Body of pancreas (tissue), 4 donors: ENCODE results near the gene TSPAN14. TPM values are rescaled to one million over a fixed set of nuclear protein-coding genes. Genes with fewer than 3 reads are reported as not detected.

ENCODE experiments used
- ATAC-seq: fragments of 150-250 bp; one replicate; pipeline ENCODE4 v1.9.1; 2016
- DNase-seq, 4 donors: peaks; one replicate each; pipeline ENCODE4 v3.0.0-alpha.2; 2019
- H3K27ac ChIP-seq, 4 donors: fragments of 200-600 bp; sonication (generic); 1 replicate in 3 of 4; 2 replicates in 1 of 4; pipeline versions ENCODE4 v1.5.1 to v1.6.1; 2016 to 2019; ENCODE audit warnings: mild to moderate bottlenecking in 1 of 4, mixed read lengths in 1 of 4, moderate library complexity in 1 of 4
- H3K27me3 ChIP-seq, 2 donors: fragments of 200-600 bp; sonication (generic); one replicate each; pipeline ENCODE4 v1.6.0; 2016; ENCODE audit warnings: mild to moderate bottlenecking in 1 of 2
- H3K36me3 ChIP-seq, 2 donors: fragments of 200-600 bp; sonication (generic); replicated peaks in 1 of 2; 2 replicates each; pipeline ENCODE4 v1.5.1; 2016; ENCODE audit warnings: low read depth in 2 of 2; ENCODE audit not compliant: insufficient read depth in 1 of 2
- H3K4me1 ChIP-seq: fragments of 200-600 bp; sonication (generic); one replicate; pipeline ENCODE4 v1.6.0; 2016
- H3K4me3 ChIP-seq, 2 donors: fragments of 200-600 bp; sonication (generic); 1 replicate in 1 of 2; 2 replicates in 1 of 2; pipeline ENCODE4 v1.5.1; 2016 to 2019
- H3K9me3 ChIP-seq, 3 donors: fragments of 200-600 bp; sonication (generic); 1 replicate in 2 of 3; 2 replicates in 1 of 3; pipeline ENCODE4 v1.5.1; 2016
- POLR2A ChIP-seq, 3 donors: fragments of 450-650 bp; IDR thresholded peaks; one replicate each; pipeline ENCODE4 v1.6.1; 2016; ENCODE audit warnings: antibody characterized with exemption in 3 of 3, mild to moderate bottlenecking in 2 of 3
- WGBS, 2 donors: methylation state at CpG; one replicate each; pipeline ENCODE4 v1.1.5; 2017; 5-methylcytosine and 5-hydroxymethylcytosine counted together
- intact Hi-C: fragments of 100-400 bp; cut with DNase I; formaldehyde crosslinking; loops from one replicate; pipeline ENCODE4 v1.15.1; 2023
- total RNA-seq, 2 donors: library from RNA; depleted of rRNA; stranded (reverse); fragments of >200 nt; gene quantifications; one replicate each; pipeline ENCODE4 v1.1.0, GENCODE V29; 2016
- TF ChIP-seq, protein P1 (sequence below), 7 experiments: fragments of 450-650 bp in 4 of 7; fragments of 200-600 bp in 3 of 7; sonication (generic) in 3 of 7; IDR thresholded peaks; one replicate each; pipeline ENCODE4 v1.5.1; 2016 to 2019; ENCODE audit warnings: antibody characterized with exemption in 7 of 7

Gene TSPAN14
- total RNA-seq, 2 donors from 2014 or later: 22.3 to 63.0 TPM

DNA sequence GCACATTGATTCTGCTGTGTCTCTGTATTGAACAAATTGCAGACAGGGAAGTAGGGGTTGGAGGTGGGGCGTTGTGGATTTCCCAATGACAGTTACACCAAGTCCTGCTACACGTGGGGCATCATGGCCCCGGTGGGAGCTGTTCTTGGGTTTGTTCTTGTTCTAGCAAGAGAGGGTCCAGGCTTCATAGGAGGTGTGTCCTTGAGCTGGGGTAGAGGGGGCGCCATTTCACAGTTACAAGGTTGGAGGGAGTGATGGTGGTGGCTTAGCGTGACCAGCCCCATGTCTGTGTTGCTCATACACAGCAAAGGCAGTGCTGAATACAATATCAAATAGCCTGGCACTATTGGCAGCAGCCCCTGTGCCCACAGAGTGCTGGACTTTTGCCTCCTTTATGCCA, 99.3 kb downstream of the TSPAN14 start:
- WGBS, 2 donors: 83 to 86% methylated on average over 5 of the region's 5 CpGs
- intact Hi-C loops: no loop called here
- ATAC-seq: no peak

DNA sequence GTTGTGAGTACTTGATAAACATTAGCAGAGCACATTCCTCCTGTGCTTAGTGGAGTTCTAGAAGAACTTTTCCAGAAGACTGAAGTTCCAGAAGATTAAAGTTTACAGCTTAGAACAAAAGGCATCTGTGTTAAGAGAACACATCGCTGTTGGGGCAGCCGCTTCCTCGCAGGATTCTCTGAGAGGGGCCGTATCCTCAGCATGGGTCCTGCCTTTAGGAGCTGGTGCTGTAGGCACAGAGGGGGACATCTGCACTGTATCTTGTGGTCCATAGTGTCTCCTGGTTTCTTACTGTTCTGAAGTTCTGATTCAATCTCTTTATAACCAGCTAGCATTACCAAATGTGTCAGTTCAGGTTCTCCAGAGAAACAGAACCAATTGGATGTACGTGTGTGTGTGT, 99.9 kb downstream of the TSPAN14 start:
- intact Hi-C loops: no loop called here
- ATAC-seq: no peak
- TF ChIP-seq, protein P1, sequence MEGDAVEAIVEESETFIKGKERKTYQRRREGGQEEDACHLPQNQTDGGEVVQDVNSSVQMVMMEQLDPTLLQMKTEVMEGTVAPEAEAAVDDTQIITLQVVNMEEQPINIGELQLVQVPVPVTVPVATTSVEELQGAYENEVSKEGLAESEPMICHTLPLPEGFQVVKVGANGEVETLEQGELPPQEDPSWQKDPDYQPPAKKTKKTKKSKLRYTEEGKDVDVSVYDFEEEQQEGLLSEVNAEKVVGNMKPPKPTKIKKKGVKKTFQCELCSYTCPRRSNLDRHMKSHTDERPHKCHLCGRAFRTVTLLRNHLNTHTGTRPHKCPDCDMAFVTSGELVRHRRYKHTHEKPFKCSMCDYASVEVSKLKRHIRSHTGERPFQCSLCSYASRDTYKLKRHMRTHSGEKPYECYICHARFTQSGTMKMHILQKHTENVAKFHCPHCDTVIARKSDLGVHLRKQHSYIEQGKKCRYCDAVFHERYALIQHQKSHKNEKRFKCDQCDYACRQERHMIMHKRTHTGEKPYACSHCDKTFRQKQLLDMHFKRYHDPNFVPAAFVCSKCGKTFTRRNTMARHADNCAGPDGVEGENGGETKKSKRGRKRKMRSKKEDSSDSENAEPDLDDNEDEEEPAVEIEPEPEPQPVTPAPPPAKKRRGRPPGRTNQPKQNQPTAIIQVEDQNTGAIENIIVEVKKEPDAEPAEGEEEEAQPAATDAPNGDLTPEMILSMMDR (IDR thresholded peaks at IDR 0.05): no peak
- TF ChIP-seq POLR2A (IDR thresholded peaks at IDR 0.05): no peak
- no peaks in the 10 kb centered on the region for H3K9me3 ChIP-seq
- DNase-seq: no peak
- WGBS, 2 donors: 88 to 93% methylated on average over 5 of the region's 5 CpGs
- peaks cover 14% of the 10 kb centered on the region for H3K4me1 ChIP-seq
- H3K27ac ChIP-seq: no peak overlapping the region
- no peak overlapping the region for H3K4me3 ChIP-seq
- no peaks in the 10 kb centered on the region for H3K27me3 ChIP-seq
- no peaks in the 10 kb centered on the region for H3K36me3 ChIP-seq

More for the DNA sequence above, 99.3 kb downstream of the TSPAN14 start:
- peaks cover 14% of the 10 kb centered on the region for H3K4me1 ChIP-seq
- no peaks in the 10 kb centered on the region for H3K27me3 ChIP-seq
- no peaks in the 10 kb centered on the region for H3K36me3 ChIP-seq
- no peak for TF ChIP-seq POLR2A (IDR thresholded peaks at IDR 0.05)
- TF ChIP-seq, protein P1 (IDR thresholded peaks at IDR 0.05): no peak
- no peak overlapping the region for H3K27ac ChIP-seq
- H3K9me3 ChIP-seq: no peaks in the 10 kb centered on the region
- DNase-seq: no peak
- H3K4me3 ChIP-seq: no peak overlapping the region

- H3K27ac ChIP-seq: no peak overlapping the region
- no peak for ATAC-seq
- peaks cover 14% of the 10 kb centered on the region for H3K4me1 ChIP-seq
- no peak overlapping the region for H3K4me3 ChIP-seq
- intact Hi-C loops: no loop called here
- no peaks in the 10 kb centered on the region for H3K9me3 ChIP-seq
- no peaks in the 10 kb centered on the region for H3K27me3 ChIP-seq
- no peak for DNase-seq
- 53 to 62% methylated on average over 5 of the region's 5 CpGs for WGBS, 2 donors
- no peaks in the 10 kb centered on the region for H3K36me3 ChIP-seq
- no peak for TF ChIP-seq POLR2A (IDR thresholded peaks at IDR 0.05)
Observed at GRCh38 chr10:80555415-80555814, 101.3 kb downstream of the TSPAN14 start.

DNA sequence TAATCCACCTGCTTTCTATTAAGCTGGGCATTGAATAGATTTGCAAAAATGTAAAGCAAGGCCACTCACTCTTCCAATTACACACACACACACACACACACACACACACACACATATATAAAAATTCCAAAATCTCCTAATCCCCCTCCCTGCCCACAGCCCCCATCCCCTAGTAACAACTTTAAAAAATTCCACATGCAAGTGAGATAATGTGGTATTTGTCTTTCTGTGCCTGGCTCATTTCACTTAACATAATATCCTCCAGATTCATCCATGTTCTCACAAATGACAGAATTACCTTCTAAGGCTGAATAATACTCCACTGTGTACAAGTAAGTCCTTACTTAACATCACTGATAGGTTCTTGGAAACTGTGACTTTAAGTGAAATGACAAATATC, 107.8 kb downstream of the TSPAN14 start:
- Histone ChIP-seq H3K9me3 (no peaks in the 10 kb centered on the region), H3K36me3 (no peaks in the 10 kb centered on the region), H3K4me3 (no peak overlapping the region), H3K4me1 (no peaks in the 10 kb centered on the region), H3K27ac (no peak overlapping the region), H3K27me3 (no peaks in the 10 kb centered on the region)
- ATAC-seq (no peak), DNase-seq (no peak)
- intact Hi-C loops: no loop called here
- TF ChIP-seq POLR2A (IDR thresholded peaks at IDR 0.05): no peak
- TF ChIP-seq, protein P1 (IDR thresholded peaks at IDR 0.05): no peak

GRCh38 chr10:80567292-80567691, 113.2 kb downstream of the TSPAN14 start:
- H3K27me3 ChIP-seq: no peaks in the 10 kb centered on the region
- H3K27ac ChIP-seq: no peak overlapping the region
- WGBS, 2 donors: 63 to 64% methylated on average over 2 of the region's 2 CpGs
- intact Hi-C loops: no loop called here
- DNase-seq (no peak), ATAC-seq (no peak)
- H3K36me3 ChIP-seq: no peaks in the 10 kb centered on the region
- H3K4me1 ChIP-seq: no peaks in the 10 kb centered on the region
- no peaks in the 10 kb centered on the region for H3K9me3 ChIP-seq
- H3K4me3 ChIP-seq: no peak overlapping the region
- no peak for TF ChIP-seq POLR2A (IDR thresholded peaks at IDR 0.05)
- TF ChIP-seq, protein P1 (IDR thresholded peaks at IDR 0.05): no peak
